ENCODE measurements around the gene ACAP3. TPM values are rescaled to one million over a fixed set of nuclear protein-coding genes. Genes with fewer than 3 reads are reported as not detected.
A peak's percentile ranks its signal among the peaks of the same experiment; 100 is the strongest.
"Not testable (repeated sequence)": the region's sequence is repeated elsewhere in the genome, so short reads cannot be mapped to it uniquely, and the experiment has no call there.

ACAP3 gene
- total RNA-seq, 1 donor from 2014 or later: 31.9 TPM

DNA sequence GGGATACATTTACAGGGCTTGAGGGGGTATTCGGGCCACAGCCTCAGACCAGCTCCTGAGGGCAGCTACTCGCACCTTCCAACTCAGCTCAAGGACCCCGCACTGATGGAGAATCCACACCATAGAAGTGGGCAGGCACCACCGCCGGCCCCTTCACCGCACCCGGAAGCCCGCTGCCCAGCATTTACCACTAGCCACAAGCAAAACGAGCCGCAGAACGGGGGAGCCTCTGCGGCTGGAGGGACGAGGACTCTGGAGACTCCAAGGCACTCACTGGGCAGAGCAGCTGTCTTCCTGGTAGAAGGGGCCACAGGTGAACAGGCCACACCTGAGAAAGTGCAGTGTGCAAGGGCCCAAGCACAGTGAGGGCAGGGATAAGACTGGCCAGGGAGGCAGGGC is 39.4 kb downstream of the ACAP3 start:
- DNase-seq (ENCODE audit: low spot score): no peak

DNA sequence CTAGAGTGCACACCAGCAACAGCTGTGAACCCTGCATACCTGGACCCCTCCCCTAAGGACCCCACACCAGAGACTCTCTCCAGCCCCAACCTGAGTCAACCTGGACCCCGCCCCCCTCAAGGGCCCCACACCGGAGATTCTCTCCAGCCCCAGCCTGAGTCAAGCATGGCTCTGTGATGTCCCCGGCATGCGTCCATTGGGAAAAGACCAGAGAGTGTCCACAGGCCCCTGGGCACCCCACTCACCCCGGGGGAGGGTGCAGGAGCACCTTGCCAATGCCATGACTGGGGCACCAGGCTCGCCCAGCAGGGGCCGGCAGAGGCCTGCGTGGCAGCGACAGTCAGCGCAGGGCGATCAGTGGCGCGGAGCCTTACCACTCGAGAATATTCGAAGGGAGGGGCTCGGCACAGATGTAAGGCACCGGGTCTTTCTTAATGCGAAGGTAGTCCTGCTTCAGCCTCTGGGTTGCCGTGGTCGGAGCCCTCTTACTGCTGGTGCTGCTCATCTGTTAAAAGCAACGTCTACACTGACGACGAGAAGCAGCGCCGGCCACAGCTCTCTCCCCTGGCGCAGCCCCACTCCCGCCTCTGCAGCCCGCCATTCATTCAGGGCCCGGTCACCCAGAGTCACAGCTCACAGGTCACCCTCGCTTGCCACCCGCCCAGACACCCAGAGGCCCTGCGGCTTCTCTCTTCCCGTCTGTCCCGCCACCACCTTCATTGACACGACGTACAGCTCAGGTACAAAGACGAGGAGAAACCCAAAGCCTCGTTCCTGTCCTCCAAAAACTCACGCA is 40.0 kb downstream of the ACAP3 start:
- DNase-seq (ENCODE audit: low spot score) (no peak), ATAC-seq (no peak)

More for the DNA sequence above, 39.4 kb downstream of the ACAP3 start:
- no peak for ATAC-seq

GRCh38 chr1:1264868-1265272 is 42.9 kb downstream of the ACAP3 start:
- DNase-seq (ENCODE audit: low spot score) (no peak), ATAC-seq (no peak)

DNA sequence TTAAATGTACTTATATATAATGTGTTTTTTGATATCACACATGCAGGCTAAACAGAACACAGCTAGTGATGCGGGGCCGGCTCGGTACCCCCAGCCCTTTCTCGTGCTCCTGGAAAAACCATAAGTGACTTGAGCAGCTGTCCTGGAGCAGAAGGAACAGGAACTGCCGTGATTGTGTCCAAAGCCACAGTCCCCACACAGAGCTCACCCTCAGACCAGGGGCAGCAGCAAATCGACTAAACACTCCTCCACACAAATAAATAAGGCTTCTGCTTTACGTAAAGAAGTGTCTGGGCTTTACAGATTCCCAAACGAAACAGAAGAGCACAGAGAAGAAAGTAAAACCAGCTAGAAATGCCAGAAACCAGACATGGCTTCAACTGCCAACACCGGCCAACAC is 43.7 kb downstream of the ACAP3 start:
- DNase-seq (ENCODE audit: low spot score): no peak
- ATAC-seq: no peak

DNA sequence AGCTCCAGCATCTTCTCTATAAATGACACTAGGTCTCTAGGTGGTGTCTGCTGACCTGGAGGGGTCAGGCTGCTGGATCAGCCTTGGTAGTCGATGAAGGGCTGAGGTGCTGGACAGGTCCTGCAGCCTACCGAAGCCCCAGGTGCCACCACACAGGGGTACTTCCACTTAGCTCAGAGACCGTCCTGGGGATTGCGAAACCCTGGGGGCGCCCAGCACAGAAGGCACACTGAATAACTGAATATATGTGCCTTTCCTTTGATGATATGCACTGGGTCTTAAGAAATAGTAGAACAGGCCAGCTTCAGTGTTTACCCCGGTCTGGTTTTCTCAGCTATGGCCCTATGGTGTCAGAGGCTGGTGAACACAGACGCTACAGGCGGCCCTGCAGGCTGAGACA is 45.0 kb downstream of the ACAP3 start:
- ATAC-seq (no peak), DNase-seq (ENCODE audit: low spot score) (no peak)

DNA sequence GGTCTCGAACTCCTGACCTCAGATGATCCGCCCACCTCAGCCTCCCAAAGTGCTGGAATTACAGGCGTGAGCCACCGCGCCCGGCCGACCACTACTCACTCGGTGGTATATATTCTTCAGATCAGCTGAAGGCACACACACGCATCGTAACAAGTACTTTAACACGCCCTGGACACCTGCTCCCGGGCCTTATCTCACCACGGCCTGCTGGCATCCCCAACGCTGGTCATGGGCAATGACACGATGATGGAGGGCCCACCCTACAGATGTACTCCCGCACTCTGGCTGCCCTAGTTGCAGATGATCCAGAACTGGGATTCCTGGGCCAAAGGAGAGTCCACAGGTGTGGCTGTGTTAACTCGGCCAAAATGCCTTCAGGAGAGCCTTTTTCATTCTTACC is 45.7 kb downstream of the ACAP3 start:
- DNase-seq (ENCODE audit: low spot score) (no peak), ATAC-seq (no peak)

GRCh38 chr1:1260843-1261560 is 46.7 kb downstream of the ACAP3 start:
- ATAC-seq (peak; percentile 23), DNase-seq (ENCODE audit: low spot score) (no peak)

- DNase-seq (ENCODE audit: low spot score): no peak
- ATAC-seq: no peak
Measured at GRCh38 chr1:1259951-1260600, 47.7 kb downstream of the ACAP3 start.

GRCh38 chr1:1259540-1259939 is 48.2 kb downstream of the ACAP3 start:
- DNase-seq (ENCODE audit: low spot score) (no peak), ATAC-seq (no peak)

DNA sequence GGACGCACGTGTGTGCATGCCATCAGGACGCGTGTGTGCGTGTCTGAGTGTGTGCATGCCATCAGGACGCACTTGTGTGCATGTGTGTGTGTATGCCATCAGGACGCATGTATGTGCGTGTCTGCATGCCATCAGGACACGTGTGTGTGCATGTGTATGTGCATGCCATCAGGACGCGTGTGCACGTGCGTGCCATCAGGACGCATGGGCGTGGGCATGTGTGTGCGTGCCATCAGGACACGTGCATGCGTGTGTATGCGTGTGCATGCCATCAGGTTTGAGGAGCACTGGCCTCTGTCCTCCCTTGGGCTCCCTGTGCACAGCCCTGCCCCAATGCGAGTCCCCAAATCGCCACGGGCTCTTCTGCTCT is 48.6 kb downstream of the ACAP3 start:
- DNase-seq (ENCODE audit: low spot score): no peak

DNA sequence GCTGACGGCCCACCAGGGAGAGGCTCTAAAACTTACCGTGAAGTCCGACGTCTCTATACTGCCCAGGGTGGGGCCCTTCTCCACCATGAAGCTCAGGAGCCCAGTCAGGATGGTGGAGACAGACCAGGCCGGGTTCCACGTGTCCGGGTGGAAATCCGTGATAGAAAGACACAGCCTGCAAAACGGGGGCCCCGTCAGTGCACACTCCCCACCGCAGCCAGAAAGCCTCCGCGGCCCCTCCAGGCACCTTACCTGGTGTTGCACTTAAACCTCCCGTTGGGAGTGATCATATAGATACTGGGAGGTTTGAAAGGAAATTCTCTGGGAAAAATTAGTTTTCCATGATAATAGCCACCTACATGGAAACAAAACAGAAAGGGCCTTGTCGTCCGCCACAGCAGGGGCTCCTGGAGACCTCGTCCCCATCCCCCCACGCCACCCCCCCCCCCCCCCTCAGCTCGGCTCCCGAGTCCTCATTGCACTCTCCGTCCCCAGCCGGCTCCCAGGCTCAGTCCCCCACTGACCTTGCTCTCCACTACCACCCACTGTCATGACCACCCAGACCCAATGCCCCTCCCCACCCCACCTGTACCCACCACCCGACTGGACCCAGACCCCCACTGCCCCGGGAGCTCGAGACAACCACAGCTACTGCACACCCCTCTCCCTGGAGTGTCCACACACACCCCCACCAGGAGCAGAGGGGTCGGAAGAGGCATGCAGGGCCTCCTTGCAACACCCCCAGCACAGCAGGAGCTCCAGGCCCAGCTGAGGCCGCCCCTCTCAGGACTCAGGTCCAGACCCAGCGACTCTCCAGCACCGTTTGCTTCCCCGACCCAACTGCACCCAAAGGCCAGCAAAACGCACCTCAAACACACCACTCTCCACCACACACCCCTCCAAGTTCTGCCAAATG is 50.5 kb downstream of the ACAP3 start:
- no peak for DNase-seq (ENCODE audit: low spot score)
- ATAC-seq: no peak

More for the DNA sequence above, 48.6 kb downstream of the ACAP3 start:
- ATAC-seq: no peak

GRCh38 chr1:1255611-1256010 is 52.1 kb downstream of the ACAP3 start:
- ATAC-seq: no peak
- DNase-seq (ENCODE audit: low spot score): no peak

- DNase-seq (ENCODE audit: low spot score): no peak
- ATAC-seq: no peak
Measured at GRCh38 chr1:1255078-1255477, 52.7 kb downstream of the ACAP3 start.

GRCh38 chr1:1254667-1254998 is 53.1 kb downstream of the ACAP3 start:
- ATAC-seq (no peak), DNase-seq (ENCODE audit: low spot score) (no peak)

GRCh38 chr1:1253972-1254666 is 53.6 kb downstream of the ACAP3 start:
- DNase-seq (ENCODE audit: low spot score): no peak
- ATAC-seq: no peak

- ATAC-seq: no peak
- no peak for DNase-seq (ENCODE audit: low spot score)
Measured at GRCh38 chr1:1253314-1253713, 54.4 kb downstream of the ACAP3 start.

GRCh38 chr1:1250786-1251284 is 56.9 kb downstream of the ACAP3 start:
- no peak for ATAC-seq
- no peak for DNase-seq (ENCODE audit: low spot score)

GRCh38 chr1:1248009-1248913 is 59.5 kb downstream of the ACAP3 start:
- DNase-seq (ENCODE audit: low spot score); ATAC-seq: not testable (repeated sequence)

DNA sequence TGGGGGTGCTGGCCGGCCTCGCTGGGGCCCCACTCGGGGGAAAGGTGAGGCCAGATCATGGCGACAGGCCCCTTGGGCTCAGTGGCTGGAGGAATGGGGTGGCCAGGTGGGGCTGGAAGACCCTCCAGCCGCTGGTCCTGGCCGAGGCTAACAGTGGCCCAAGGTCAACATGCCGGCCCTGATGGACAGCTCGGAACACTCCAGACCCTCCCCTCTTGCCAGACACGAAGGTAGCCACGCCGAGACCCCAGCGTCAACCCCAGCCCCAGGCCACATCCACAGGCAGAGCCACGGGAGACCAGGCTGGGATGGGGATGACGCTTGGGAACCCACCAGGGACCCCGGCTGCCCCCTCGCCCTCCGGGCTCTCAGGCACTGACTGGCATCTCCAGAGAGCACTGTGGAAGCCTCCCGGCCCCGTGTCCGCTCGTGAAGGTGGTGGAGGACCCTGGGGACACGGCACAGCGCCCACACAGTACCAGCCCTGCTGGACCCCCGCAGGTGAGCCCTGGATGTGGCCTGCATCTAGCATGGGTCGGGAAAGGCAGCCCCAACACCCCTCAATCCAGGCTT is 60.3 kb downstream of the ACAP3 start:
- DNase-seq (ENCODE audit: low spot score): no peak
- peak; percentile 13 for ATAC-seq
